D721Med (cell line): ENCODE results near the gene COL4A1.

Experiments
- DNase-seq: peaks from one replicate; pipeline ENCODE4 v3.0.0; 2011; ENCODE audit warnings: low spot score; ENCODE audit not compliant: insufficient read length
- FAIRE-seq: peaks from 2 replicates; lab custom pipeline; 2011; peaks lifted over from hg19 to GRCh38; lab: Jason Lieb, UNC
- TF ChIP-seq, protein P1 (sequence below): IDR thresholded peaks from 2 replicates; pipeline ENCODE4 v1.5.1; 2012; ENCODE audit warnings: mild to moderate bottlenecking, control low read depth; ENCODE audit not compliant: insufficient read depth; ENCODE audit errors: missing control alignments

The COL4A1 gene

GRCh38 chr13:110108348-110109139 is 198.4 kb downstream of the COL4A1 start:
- DNase-seq (peak; percentile 90), FAIRE-seq (no peak)
- TF ChIP-seq, protein P1, sequence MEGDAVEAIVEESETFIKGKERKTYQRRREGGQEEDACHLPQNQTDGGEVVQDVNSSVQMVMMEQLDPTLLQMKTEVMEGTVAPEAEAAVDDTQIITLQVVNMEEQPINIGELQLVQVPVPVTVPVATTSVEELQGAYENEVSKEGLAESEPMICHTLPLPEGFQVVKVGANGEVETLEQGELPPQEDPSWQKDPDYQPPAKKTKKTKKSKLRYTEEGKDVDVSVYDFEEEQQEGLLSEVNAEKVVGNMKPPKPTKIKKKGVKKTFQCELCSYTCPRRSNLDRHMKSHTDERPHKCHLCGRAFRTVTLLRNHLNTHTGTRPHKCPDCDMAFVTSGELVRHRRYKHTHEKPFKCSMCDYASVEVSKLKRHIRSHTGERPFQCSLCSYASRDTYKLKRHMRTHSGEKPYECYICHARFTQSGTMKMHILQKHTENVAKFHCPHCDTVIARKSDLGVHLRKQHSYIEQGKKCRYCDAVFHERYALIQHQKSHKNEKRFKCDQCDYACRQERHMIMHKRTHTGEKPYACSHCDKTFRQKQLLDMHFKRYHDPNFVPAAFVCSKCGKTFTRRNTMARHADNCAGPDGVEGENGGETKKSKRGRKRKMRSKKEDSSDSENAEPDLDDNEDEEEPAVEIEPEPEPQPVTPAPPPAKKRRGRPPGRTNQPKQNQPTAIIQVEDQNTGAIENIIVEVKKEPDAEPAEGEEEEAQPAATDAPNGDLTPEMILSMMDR: peak; percentile 64

DNA sequence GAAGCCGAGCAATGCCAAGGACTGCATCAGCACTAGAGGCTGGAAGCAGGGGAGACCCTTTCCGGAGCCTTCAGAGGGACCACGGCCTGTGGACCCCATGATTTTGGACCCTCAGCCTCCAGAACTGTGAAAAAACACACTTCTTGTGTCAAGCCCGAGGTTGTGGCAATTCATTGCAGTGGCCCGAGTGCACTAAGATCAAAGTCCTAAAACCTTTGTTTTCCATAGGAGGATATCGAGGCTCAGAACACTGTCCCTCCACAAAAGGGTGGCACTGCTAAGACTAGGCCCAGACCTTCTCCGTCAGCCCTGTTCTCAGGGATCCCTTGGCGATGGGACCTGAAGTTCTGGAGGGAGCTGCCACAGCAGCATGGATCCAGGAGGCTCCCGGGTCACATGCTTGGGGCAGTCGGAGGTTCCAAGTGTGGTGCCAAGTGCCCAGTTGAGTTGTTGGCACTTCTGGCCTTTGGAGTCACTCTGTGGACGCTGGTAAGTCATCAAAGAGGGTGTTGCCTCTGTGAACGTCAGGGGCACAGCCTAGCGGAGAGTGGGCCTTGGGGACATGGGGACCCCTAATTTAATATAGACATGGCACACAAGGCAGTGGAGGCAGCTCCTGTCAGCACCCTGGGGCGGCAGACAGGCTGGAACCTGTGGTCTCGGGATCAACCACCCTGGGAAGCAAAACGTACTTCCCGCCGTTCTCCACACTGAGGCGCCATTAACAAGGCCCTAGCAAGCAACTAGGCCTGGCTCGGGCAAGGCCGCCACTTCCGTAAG is 199.2 kb downstream of the COL4A1 start:
- FAIRE-seq (no peak), DNase-seq (no peak)
- TF ChIP-seq, protein P1: no peak

GRCh38 chr13:110106726-110107125 is 200.2 kb downstream of the COL4A1 start:
- DNase-seq (no peak), FAIRE-seq (no peak)
- TF ChIP-seq, protein P1: no peak

DNA sequence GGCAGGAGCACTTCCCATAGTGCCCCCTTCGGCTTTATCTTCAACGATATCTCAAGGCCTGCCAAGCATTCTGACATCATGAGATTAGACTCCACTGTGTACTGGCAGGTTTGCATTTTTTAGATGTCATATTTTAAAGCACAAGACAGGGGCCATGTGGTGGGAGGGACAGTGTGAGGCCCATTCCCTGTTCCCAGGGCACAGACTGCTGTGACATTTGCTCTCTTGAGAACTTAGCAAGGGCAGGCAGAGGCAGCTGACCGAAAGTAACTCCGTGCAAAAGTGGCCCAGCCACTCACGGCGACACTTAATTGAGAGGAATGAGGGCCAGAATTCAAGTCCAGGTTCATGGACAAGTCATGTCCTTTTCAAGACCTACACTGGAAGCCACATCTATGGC is 201.8 kb downstream of the COL4A1 start:
- DNase-seq (no peak), FAIRE-seq (no peak)
- TF ChIP-seq, protein P1: no peak

DNA sequence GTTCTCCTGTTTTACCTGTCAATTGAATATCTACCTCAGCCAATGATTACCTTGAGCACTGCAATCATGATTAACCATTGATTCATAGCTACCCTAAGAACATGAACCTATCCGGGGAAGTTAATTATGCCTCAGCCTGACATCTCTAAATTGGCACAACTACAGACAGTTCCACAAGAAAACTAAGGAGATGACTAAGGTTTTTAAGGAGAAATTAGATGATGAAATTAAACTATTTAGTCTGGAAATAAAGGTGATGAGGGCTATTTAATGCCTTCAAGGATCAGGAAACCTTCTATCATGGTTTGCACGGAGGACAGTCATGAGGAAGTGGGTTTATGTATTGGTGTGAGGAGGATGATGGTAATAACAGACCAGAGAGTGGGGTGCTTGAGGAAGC is 203.4 kb downstream of the COL4A1 start:
- FAIRE-seq (no peak), DNase-seq (no peak)
- TF ChIP-seq, protein P1: no peak

DNA sequence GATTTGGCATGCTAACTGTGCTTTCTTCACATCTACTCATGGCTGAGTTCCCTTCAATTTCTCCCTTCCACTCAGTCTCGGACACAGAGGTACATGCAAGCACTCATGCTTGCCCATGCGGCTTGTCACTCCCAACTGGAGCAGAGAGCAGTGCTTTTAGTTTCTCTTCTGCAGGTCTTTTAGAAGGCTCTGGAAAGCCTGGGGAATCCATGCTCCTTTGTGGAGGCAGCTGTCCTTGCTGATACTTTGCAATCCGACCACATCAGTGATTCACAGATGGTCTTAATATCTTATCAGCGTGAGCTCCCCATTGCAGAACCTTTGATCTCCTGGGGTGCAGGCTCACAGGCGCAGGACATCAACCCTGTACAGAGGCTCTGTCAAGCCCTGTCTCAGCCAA is 203.9 kb downstream of the COL4A1 start:
- DNase-seq: no peak
- no peak for FAIRE-seq

More for the DNA sequence above, 203.9 kb downstream of the COL4A1 start:
- TF ChIP-seq, protein P1: no peak
